ENCODE data around the gene TMIE. TPM values are rescaled to one million over a fixed set of nuclear protein-coding genes. Genes with fewer than 3 reads are reported as not detected.

The TMIE gene
- total RNA-seq, 2 donors from 2014 or later: 0.13 TPM; not detected in 1

- intact Hi-C loops (cut with DNase I): no loop called here
- H3K9ac ChIP-seq (ENCODE audit: low read depth in 2 of 2, low read length in 2 of 2): no peak overlapping the region
- H3K27me3 ChIP-seq: peaks cover 3% of the 10 kb centered on the region
- no peak overlapping the region for H3K27ac ChIP-seq
- H3K4me1 ChIP-seq: no peaks in the 10 kb centered on the region
- H3K36me3 ChIP-seq: no peaks in the 10 kb centered on the region
- TF ChIP-seq CTCF (IDR thresholded peaks at IDR 0.05): no peak
- no peak overlapping the region for H3K4me3 ChIP-seq
- no peaks in the 10 kb centered on the region for H3K9me3 ChIP-seq
- no peak for DNase-seq
Measured at GRCh38 chr3:46719735-46720271, 18.6 kb downstream of the TMIE start.

DNA sequence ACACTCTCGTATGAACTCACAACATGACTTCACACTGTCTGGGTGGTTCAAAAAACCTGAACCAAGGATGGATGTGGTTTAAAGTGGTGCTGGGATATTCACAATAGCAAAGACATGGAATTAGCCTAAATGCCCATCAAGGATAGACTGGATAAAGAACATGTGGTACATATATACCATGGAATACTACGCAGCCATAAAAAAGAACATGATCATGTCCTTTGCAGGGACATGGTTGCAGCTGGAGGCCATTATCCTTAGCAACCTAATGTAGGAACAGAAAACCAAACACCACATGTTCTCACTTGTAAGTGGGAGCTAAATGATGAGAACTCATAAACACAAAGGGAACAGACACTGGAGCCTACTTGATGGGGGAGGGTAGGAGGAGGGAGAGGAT is 19.8 kb downstream of the TMIE start:
- H3K4me3 ChIP-seq: no peak overlapping the region
- no peak for TF ChIP-seq CTCF (IDR thresholded peaks at IDR 0.05)
- intact Hi-C loops (cut with DNase I): no loop called here
- no peaks in the 10 kb centered on the region for H3K36me3 ChIP-seq
- H3K9ac ChIP-seq (ENCODE audit: low read depth in 2 of 2, low read length in 2 of 2): no peak overlapping the region
- no peaks in the 10 kb centered on the region for H3K4me1 ChIP-seq
- H3K27me3 ChIP-seq: peaks cover 3% of the 10 kb centered on the region
- no peaks in the 10 kb centered on the region for H3K9me3 ChIP-seq
- no peak overlapping the region for H3K27ac ChIP-seq
- no peak for DNase-seq

DNA sequence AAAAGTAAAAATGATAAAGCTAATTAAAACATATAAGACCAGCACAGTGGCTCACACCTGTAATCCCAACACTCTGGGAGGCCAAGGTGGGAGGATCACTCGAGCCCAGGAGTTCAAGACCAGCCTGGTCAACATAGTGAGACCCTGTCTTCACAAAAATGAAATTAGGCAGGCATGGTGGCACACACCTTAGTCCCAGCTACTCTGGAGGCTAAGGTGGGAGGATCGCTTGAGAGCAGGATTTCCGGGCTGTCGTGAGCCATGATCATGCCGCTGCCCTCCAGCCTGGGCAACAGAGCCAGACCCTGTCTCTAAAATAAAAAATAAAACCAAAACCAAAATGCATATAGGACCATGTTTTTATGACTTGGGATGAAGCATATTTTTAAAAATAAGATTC is 21.3 kb downstream of the TMIE start:
- Histone ChIP-seq H3K36me3 (no peaks in the 10 kb centered on the region), H3K27ac (no peak overlapping the region), H3K27me3 (peaks cover 3% of the 10 kb centered on the region), H3K9me3 (no peaks in the 10 kb centered on the region), H3K4me1 (no peaks in the 10 kb centered on the region), H3K4me3 (no peak overlapping the region), H3K9ac (ENCODE audit: low read depth in 2 of 2, low read length in 2 of 2) (no peak overlapping the region)
- no peak for TF ChIP-seq CTCF (IDR thresholded peaks at IDR 0.05)
- DNase-seq: no peak
- intact Hi-C loops (cut with DNase I): no loop called here

GRCh38 chr3:46724424-46724823 is 23.2 kb downstream of the TMIE start:
- no peaks in the 10 kb centered on the region for H3K4me1 ChIP-seq
- H3K36me3 ChIP-seq: no peaks in the 10 kb centered on the region
- intact Hi-C loops (cut with DNase I): no loop called here
- no peak for TF ChIP-seq CTCF (IDR thresholded peaks at IDR 0.05)
- DNase-seq: no peak
- no peak overlapping the region for H3K9ac ChIP-seq (ENCODE audit: low read depth in 2 of 2, low read length in 2 of 2)
- H3K4me3 ChIP-seq: no peak overlapping the region
- no peaks in the 10 kb centered on the region for H3K27me3 ChIP-seq
- H3K9me3 ChIP-seq: no peaks in the 10 kb centered on the region
- H3K27ac ChIP-seq: no peak overlapping the region

DNA sequence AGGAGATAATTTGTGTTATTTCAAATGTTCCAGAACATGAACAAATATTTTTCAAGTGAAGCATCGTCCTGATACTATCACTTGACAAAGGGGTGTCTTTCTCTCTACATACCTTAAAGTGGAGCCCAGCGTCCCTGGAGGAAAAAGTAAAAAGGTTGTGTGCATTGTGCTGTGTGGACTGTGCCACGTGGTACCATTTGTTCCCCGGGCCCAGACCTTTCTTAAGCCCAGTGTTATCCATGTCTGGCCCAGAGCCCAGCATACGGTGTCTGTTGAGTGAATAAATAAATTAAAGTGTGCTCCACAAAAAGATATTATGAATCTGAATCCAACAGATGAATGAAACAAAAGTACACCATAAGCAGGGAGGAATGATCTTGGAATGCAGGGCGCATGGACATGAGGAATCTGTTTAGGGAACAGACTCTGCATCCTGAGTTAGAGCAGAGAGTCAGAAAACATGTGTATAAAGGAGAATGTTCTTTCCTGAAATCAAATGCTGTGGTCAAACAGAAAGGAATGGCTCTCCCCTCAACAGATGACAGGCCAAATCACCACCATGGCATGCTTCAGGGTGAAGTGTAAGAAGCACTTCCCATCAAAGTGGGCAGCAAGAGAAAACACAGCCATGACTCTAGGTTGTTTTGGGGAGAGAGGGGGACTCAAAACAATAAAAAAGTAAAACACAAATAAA is 24.6 kb downstream of the TMIE start:
- no peak for DNase-seq
- H3K36me3 ChIP-seq: no peaks in the 10 kb centered on the region

More for the DNA sequence above, 24.6 kb downstream of the TMIE start:
- Histone ChIP-seq H3K27ac (no peak overlapping the region), H3K9ac (ENCODE audit: low read depth in 2 of 2, low read length in 2 of 2) (no peak overlapping the region), H3K4me3 (no peak overlapping the region), H3K27me3 (no peaks in the 10 kb centered on the region), H3K4me1 (no peaks in the 10 kb centered on the region), H3K9me3 (no peaks in the 10 kb centered on the region)
- no peak for TF ChIP-seq CTCF (IDR thresholded peaks at IDR 0.05)
- intact Hi-C loops (cut with DNase I): no loop called here
